Lower leg skin (tissue), 4 donors: ENCODE results near the gene PMPCA. TPM values are rescaled to one million over a fixed set of nuclear protein-coding genes. Genes with fewer than 3 reads are reported as not detected.

Experiments used
- DNase-seq, 2 donors: peaks; one replicate each; pipeline ENCODE4 v3.0.0-alpha.2; 2019; ENCODE audit warnings: low spot score in 2 of 2
- H3K4me3 ChIP-seq: fragments of 200-600 bp; sonication (generic); 2 replicates; pipeline ENCODE4 v1.5.1; 2017; ENCODE audit warnings: mild to moderate bottlenecking, low read depth; ENCODE audit not compliant: poor library complexity, severe bottlenecking
- CTCF ChIP-seq, 3 donors: fragments of 450-650 bp; IDR thresholded peaks; one replicate each; pipeline ENCODE4 v1.5.1; 2016; ENCODE audit warnings: antibody characterized with exemption in 3 of 3, mild to moderate bottlenecking in 3 of 3, moderate library complexity in 2 of 3
- POLR2A ChIP-seq, 2 donors: fragments of 450-650 bp; IDR thresholded peaks; one replicate each; pipeline ENCODE4 v1.6.1; 2016 to 2017; ENCODE audit warnings: antibody characterized with exemption in 2 of 2, mild to moderate bottlenecking in 1 of 2, moderate library complexity in 1 of 2
- WGBS, 2 donors: methylation state at CpG; one replicate each; pipeline ENCODE4 v1.1.5; 2018; 5-methylcytosine and 5-hydroxymethylcytosine counted together
- intact Hi-C: fragments of 100-400 bp; cut with DNase I; formaldehyde crosslinking; loops from one replicate; pipeline ENCODE4 v1.15.0; 2023; ENCODE audit warnings: low total_unique reads
- total RNA-seq, 4 donors: library from RNA; depleted of rRNA; stranded (reverse); fragments of >200 nt; gene quantifications; one replicate each; pipeline ENCODE4 v1.1.0, GENCODE V29; 2016

Gene PMPCA
- total RNA-seq, 4 donors from 2014 or later, result 35.9 to 59.6 (median 38.1) TPM

GRCh38 chr9:136445799-136446198 is 35.3 kb downstream of the PMPCA start:
- no peak for DNase-seq
- no peak for TF ChIP-seq POLR2A (IDR thresholded peaks at IDR 0.05)
- TF ChIP-seq CTCF (IDR thresholded peaks at IDR 0.05), result no peak
- H3K4me3 ChIP-seq, result no peak overlapping the region
- intact Hi-C loops, result no loop called here
- WGBS, 2 donors, result 89 to 90% methylated on average over 7 of the region's 7 CpGs

GRCh38 chr9:136447173-136447778 is 36.8 kb downstream of the PMPCA start:
- intact Hi-C loops, result no loop called here
- no peak for DNase-seq
- WGBS, 2 donors, result 92 to 94% methylated on average over 25 to 27 of the region's 27 CpGs
- TF ChIP-seq POLR2A (IDR thresholded peaks at IDR 0.05), result no peak
- no peak for TF ChIP-seq CTCF (IDR thresholded peaks at IDR 0.05)
- H3K4me3 ChIP-seq, result no peak overlapping the region

- DNase-seq, result no peak
- 85 to 92% methylated on average over 3 of the region's 3 CpGs for WGBS, 2 donors
- intact Hi-C loops, result no loop called here
- H3K4me3 ChIP-seq, result no peak overlapping the region
- TF ChIP-seq POLR2A (IDR thresholded peaks at IDR 0.05) (no peak), CTCF (IDR thresholded peaks at IDR 0.05) (no peak)
Measured at GRCh38 chr9:136448655-136449054, 38.2 kb downstream of the PMPCA start.

GRCh38 chr9:136451221-136451877 is 40.9 kb downstream of the PMPCA start:
- WGBS, 2 donors, result 89 to 92% methylated on average over 26 of the region's 26 CpGs
- intact Hi-C loops, result no loop called here
- no peak for DNase-seq
- no peak overlapping the region for H3K4me3 ChIP-seq
- TF ChIP-seq POLR2A (IDR thresholded peaks at IDR 0.05), result no peak
- TF ChIP-seq CTCF (IDR thresholded peaks at IDR 0.05), result no peak

GRCh38 chr9:136453326-136453725 is 42.9 kb downstream of the PMPCA start:
- intact Hi-C loops, result no loop called here
- TF ChIP-seq POLR2A (IDR thresholded peaks at IDR 0.05) (no peak), CTCF (IDR thresholded peaks at IDR 0.05) (no peak)
- 90 to 91% methylated on average over 11 of the region's 11 CpGs for WGBS, 2 donors
- no peak overlapping the region for H3K4me3 ChIP-seq
- no peak for DNase-seq
